ENCODE data around the gene RPS6KA2.
"Not testable (repeated sequence)": the region's sequence is repeated elsewhere in the genome, so short reads cannot be mapped to it uniquely, and the experiment has no call there.

Gene RPS6KA2

DNA sequence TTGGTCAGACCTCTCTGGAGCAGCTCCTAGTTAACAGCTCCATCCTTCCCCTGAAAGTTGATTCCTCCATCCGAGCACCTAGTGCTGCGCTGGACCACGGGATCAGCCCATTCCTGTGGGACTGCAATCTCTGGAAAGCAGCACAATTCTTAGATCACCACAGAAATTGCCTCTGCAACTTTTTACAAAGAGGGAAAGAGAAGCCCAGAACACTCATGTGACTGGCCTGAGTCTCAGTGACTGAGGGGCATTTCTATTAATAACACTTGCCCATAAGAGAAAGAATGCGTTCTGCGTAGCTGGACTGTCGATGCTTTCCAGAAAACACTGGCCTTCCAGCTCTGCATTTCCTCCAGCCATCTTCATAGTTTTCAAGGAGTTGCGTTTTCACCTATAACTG, 262.6 kb downstream of the RPS6KA2 start:
- DNase-seq (ENCODE audit: low read depth): no peak

DNA sequence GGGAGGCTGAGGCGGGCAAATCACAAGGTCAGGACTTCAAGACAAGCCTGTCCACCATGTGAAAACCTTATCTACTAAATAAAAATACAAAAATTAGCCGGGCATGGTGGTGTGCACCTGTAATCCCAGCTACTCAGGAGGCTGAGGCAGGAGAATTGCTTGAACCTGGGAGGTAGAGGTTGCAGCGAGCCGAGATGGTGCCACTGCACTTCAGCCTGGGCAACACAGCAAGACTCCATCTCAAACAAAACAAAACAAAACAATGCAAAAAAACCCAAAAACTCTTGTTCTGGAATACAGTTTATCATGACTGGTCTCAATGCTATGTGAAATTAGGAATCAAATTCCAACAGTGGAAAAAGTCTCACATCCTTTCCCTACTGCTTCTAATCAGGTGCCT, 264.6 kb downstream of the RPS6KA2 start:
- DNase-seq (ENCODE audit: low read depth): not testable (repeated sequence)

DNA sequence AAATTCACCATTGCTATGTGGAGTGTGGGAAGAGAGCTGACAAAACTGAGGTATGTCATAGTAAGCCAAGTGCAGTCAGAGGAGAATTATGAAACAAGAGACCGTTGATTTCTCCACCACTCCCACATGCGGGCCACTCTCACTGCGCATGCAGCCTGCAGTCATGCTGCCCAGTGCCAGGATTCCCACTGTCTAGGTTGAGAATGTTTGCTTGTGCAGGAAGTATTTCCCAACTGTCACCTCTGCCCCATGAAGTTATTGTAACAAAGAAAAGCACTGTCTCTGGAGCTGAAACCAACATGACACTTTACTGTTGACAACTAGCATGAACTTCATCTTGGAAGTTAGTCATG, 266.0 kb downstream of the RPS6KA2 start:
- no peak for DNase-seq (ENCODE audit: low read depth)

DNA sequence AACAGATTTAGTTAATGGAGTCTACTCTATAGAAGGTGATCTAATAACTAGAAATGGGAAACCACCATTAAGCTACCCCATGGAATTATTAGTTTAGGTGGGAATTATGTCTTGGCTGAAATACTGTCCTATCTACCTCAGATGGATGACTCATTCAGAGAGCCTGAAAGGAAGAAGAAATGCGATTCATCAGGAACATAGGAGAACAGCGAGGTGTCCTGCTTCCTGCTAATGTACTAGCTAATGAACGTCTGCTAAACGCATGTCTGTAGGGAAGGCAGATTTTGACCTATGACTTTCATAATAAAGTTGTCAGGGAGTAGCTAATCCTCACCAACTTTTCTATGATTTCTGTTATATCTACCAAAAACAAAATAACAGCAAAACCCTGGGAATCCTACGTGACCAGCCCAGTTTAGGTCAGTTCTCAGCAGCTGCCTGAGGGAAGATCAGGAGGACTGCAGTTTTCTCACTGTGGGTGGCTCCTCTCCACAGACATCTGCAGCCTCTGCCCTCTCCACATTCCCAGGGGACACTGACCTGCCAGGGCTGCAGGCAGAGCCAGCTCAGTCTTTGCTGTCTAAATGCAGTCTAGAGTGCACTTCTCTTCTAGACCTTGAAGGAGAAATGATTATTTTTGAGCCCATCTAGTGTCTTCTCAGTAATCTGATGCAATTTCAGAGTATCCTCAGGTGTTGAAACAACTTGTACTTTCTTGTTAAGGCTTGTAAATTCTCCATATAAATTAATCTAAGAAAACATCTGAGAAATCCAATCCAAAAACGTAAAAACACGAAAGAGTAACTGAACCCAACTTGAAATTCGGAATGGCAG, 266.6 kb downstream of the RPS6KA2 start:
- DNase-seq (ENCODE audit: low read depth): no peak

All from stimulated activated CD8-positive, alpha-beta memory T cell treated with anti-CD3 and anti-CD28 coated beads, Interleukin-4, amount 100 ng/mL, for 24 hours (primary cell).